Renal pelvis (tissue), 4 donors: Measurements from ENCODE around the gene MRGPRF. TPM values are rescaled to one million over a fixed set of nuclear protein-coding genes. Genes with fewer than 3 reads are reported as not detected.
"Not testable (repeated sequence)": the region's sequence is repeated elsewhere in the genome, so short reads cannot be mapped to it uniquely, and the experiment has no call there.

Source experiments
- DNase-seq: peaks from one replicate; pipeline ENCODE4 v3.0.0-alpha.2; 2013
- polyA plus RNA-seq, 3 donors: library from polyadenylated mRNA; unstranded; fragments of 120-200 nt; gene quantifications; one replicate each; pipeline ENCODE4 v1.2.1, GENCODE V29; 2013; ENCODE audit not compliant: insufficient read length in 3 of 3

The MRGPRF gene
- polyA plus RNA-seq, 3 donors, result 26.5 to 28.6 (median 28.3) TPM

DNA sequence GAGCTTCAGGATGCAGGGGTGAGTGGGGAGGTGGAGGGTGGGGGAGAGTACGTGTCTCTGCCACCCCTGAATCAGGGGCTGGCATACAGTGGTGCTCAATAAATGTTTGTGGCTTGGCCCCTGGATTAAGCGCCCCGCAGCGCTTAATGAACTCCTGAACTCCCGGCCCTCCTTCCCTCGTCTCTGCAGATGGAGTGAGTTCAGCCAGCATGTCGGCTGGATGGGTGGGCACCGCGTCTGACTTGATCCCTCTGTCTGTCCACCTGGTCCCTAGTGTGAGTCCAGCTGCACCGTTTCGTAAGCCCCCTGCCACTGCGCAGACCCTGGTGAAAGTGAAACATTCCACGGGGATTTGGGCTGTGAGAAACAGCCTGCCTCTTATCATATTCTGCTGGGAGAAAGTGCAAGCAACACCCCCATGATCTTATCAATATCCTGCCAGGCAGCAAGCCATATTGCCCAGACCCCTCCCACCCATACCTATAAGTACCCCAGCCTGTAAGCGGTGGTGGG lies 20.2 kb downstream of the MRGPRF start:
- no peak for DNase-seq

DNA sequence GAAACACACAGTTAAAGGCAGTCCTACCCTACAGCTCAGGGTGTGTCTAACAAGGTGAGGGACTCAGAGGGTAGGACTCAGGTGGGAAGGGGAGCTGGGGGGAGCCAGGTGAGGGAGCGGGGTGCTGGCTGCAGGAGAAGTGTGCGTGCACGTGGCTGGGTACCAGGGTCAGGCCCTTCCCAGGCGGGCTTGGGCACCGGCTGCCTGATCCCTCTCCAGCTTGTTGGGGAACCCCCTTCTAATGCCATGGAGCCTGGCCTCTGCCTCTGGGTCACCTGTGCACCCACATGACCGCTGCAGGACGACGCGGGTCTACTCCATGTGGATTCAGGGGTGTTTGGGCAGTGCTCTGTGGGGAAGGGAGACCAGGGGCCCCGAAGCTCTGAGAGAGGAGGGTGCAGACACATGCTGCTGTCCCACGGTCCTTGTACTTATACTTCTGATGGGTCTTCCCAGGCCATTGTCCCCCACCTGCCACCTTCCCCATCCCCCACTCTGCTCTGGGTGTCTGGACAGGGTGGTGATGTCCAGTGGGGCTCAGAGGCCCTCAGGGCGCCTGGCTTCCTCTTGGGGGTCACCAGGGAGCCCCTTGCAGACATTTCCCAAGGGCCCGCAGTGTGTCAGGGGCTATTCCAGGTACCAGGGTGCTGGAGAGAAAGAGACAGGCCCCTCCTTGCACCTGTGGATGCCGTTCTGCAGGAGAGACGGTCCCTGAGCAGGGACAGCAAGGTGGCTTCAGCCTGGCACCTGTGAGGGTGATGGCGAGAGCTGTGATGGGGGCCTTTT lies 21.9 kb downstream of the MRGPRF start:
- DNase-seq, result no peak

DNA sequence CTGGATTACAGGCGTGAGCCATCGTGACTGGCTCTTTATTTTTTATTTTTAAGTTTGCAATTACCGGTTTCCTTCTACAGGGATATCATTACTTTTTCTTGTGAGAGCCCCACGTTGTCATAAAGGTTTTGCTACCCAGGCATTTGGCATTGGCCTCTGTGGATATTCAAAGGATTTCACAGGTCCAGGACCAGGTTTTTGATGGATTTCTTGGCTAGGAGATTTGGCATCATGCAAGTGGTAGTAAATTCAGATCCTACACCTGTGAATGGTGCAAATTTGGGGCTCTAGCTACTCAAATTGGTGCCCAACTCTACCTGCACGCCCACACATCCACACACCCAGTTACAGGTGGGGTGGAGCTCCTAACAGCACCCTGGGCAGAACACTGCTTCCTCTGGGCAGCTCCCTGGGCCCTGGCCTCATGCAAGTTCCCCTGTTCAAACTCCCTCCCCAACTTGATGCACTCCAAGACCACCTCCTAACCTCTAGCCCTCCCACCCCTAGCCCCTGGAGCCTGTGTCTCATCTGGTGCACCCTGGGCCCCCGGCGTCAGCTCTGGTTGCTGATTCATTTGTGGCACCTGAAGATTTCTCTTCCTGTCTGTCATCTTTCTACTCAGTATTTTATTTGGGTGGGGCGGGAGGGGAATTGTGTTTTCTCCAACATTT lies 23.0 kb downstream of the MRGPRF start:
- DNase-seq, result no peak

DNA sequence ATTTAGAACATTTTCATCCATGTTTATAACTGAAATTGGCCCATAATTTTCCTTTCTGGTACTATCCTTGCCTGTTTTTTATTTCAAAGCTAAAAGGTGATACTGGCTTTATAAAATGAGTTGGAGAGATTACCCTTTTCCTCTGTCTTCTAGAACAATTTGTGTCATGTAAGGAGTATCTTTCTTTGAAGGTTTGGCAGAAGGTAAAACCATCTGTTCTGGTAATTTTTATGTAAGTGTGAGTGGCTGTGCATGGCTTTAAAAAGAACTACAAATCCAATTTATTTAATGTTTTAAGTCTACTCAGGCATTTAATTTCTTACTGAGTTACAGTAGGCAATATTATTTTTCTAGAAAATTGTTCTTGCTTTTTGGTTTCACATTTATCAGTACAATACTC lies 24.6 kb downstream of the MRGPRF start:
- DNase-seq, result no peak

DNA sequence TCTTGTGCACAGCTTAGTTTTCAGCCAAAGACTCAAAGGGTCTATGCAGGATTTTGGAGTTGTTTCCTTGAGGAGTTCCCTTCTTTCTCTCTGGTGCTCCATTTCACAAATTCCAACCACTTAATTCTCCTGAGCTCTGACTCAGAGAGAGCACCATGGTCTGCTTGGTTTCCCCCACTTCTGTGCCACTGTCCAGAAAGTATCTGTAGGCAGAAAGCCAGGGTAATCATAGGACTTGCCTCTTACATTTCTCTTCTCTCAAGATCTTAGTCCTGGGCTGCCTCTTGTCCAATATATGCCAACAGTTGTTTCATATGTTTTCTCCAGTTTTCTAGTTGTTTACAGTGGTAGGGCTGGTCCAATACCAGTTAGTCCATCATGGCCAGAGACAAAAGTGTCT lies 25.8 kb downstream of the MRGPRF start:
- DNase-seq, result no peak

DNA sequence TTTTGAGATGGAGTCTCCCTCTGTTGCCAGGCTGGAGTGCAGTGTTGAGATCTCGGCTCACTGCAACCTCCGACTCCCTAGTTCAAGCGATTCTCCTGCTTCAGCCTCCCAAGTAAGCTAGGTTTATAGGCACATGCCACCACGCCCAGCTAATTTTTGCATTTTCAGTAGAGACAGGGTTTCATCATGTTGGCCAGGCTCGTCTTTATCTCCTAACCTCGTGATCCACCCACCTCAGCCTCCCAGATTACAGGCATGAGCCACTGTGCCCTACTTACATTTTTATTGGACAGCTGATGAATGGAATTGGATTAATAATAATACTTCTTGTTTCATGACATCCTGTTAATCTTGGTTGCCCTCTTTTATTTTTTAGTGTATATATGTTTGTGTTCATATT lies 29.2 kb downstream of the MRGPRF start:
- no peak for DNase-seq

DNA sequence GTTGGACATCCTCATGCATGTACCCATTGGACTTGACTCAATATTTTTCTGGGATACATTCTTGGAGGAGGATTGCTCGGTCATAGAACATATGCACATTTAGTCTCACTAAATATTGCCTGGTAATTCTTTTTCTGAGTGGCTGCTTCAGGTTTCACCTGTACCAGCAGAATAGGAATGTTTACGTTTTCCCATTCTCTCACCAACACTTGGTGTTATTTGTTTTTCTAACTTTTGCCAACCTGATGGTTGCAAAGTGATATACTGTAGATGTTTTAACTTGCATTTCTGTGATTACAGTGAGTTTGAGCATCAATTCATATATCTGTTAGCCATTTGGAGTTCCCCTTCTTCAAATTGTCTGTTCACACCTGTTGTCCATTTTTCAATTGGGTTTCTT lies 30.9 kb downstream of the MRGPRF start:
- no peak for DNase-seq

DNA sequence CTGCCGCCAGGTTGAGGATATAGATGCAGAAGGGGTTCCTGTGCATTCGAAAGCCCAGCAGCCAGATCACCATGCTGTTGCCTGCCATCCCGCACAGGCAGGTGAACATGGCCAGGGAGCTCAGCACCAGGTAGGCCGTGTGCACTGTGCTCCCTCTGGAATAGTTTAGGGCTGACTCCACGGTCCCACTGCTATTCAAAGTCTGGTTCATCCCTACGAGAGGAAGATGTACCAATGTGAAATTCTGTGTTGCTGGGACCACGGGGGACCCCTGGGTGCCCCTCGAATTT lies 32.3 kb downstream of the MRGPRF start, which contains the start of gene MRGPRD:
Gene MRGPRD (minus strand): TSS at position 211 of the 290 bp plus-strand sequence. CDS start 0 bp downstream, at position 211.
- DNase-seq, result no peak

DNA sequence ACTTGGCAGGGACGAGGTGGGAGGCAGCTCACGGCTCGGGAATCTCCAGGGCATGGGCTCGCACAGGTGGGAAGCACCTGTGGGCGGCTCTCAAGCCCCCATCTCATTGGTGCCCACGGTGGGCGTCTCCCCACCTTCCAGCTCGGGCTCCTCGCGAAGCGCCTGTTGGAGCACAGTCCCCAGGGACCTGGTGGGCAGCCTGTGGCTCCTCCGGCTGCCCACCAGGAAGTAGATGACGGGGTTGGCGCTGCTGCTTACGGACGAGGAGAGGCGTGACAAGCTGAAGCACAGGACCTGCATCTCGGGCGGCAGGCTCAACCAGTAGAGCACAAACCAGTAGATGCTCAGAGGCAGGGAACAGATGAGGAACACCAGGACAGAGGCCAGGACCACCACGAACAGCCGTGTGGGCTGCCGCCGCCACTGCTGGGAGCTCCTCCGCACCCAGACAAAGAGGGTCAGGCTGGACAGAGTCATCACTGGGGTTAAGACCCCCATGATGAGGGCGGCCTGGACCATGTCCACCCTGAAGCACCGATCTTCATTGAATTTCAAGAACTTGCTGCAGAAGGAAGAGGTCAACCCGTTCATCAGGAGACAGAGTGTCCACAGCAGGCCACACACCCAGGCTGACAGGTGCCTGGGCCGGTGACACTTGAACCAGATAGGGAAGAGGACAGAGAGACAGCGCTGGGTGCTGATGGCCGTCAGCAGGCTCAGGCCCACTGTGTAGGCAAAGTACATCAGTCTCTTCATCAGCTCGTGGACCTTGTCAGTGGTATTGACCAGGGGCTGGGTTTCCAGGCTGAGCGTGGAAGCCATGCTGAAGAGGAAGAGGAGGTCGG lies 32.9 kb downstream of the MRGPRF start:
- no peak for DNase-seq

DNA sequence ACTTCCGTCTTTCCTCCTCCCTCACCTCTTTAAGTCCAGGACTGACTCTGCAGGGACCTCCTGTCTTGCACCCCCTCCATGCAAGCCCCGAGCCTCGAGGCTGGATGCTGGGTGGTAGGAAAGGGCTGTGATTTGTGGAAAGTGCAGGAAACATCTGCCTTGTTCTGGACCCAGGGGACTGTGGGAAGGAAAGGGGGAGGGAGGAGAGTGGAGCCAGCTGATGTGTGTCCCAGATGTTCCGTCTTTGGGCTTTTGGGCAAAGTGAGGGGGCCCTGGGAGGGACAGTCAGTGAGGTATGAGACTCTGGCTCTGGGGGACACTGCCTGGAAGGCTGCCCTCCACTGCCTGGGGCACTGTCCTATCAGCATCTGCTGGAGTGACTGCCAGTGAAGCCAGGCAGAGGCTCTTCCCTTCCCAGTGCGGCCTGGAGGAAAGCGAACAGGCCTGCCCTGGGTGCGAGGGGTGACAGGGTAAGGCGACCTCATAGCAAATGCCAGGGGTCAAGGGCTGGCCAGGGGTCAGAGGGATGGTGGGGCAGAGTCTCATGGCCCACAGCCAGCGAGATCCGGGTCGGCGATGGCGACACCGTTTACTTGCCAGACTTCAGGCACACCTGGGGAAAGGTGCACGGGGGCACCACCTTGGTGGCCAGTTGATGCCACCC lies 34.0 kb downstream of the MRGPRF start:
- no peak for DNase-seq

DNA sequence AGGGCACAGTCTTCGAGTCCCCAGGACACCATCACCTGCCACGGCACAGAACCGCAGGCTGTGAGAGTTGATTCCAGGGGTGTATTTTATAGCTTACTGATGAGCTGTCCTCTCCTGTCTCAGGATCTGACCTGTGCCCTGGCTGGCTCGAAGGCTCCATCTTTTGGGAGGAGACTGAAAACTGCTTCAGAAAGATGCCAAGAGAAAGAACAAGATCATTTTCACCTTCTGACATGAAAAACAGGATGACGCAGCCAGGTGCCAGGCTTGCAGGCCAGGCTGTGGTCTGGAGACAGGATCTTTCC lies 34.5 kb downstream of the MRGPRF start:
- no peak for DNase-seq

DNA sequence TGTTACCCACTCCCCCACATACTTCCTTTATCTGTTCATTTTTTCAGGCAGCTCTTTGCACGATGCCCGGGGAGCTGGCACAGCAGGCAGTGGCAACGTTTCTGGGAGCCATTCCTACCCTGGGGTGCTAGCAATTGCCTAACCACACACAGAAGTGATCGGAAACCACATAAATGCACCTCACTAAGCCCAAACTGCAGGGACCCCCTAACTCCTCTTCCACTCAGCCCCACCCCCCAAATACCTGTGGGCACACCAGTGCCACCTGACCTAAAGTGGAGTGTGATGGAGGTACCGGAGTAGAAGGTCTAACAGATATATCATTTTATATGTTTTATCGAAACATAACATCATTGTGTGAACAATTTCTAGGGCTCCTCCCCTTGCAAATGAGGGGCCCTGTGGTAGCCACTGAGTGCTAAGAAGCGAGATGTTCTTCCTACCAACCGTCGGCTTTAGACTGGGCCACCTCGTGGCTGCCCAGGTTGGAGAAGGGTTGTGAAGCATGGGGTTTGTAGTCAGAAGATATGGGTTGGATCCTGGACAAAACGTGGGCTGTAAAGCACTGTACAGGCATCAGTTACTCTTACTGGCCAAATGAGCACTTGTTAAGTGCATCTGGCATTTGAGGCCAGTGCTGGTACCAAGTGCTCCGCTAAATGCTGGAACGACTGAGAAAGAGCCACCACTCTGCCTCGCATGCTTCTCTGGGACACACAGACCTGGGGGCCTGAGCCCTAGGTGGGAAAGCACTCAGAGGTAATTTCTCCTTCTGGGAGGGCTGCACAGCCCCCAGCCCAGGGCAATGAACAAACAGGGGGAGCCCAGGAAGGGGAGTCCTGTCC lies 35.0 kb downstream of the MRGPRF start:
- DNase-seq, result no peak

DNA sequence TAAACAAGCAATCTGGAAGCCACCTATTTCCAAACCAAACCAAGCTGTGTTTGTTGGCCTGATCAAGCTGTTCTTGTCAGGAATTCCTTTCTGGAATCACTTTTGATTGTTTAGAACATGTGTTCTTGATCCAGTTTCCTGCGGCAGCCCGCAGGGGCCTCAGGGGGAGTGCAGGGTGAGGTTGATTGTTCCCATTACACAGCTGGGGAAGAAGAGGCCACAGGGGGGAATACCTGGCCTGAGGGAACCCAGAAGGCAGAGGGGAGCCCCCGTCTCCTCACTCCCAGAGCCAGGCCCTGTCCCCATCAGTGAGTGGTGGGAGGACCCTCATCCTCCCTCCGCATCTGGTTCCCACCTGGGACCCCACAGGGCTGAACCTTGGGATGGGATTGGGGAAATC lies 36.5 kb downstream of the MRGPRF start:
- DNase-seq, result no peak

DNA sequence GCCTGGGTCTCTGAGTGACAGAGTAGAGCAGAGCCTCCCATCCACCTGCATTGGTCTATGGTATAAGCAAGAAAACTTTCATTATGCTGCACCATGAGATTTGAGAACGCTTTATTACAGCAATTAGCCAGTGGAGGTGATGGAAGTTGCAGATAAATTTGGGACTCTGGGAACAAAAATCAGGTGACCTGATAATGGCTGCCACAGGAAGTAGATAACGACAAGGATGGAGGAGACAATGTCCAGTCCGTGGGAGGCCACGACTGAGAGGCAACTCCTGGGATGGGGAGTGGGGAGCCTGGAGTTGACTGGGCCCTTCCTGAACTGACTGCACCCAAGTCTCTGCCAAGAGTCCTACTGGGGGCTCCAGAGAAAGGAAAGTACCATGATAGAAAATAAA lies 37.0 kb downstream of the MRGPRF start:
- no peak for DNase-seq

DNA sequence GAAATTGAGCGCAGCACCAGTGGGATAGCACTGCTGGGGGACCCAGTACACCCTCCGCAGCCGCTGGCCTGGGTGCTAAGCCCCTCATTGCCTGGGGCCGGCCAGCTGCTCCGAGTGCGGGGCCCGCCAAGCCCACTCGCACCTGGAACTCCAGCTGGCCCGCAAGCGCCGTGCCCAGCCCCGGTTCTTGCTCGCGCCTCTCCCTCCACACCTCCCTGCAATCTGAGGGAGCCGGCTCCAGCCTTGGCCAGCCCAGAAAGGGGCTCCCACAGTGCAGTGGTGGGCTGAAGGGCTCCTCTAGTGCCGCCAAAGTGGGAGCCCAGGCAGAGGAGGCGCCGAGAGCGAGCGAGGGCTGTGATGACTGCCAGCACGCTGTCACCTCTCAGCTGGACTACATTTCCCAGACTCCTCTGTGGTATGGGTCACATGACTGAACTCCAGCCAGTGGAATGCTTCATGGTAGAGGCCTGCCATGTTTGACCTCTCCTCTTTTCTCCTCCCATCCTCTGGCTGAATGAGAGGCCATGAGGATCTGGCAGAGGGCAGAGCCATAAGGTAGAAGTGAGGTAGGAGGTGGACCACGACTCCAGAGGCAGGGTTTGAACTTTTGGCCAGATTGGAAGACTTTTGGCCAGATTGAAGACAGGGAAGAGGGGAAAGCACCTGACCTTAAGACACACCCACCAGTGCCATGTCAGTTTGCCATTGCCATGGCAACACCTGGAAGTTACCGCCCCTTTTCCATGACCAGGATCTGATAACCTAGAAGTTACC lies 38.4 kb downstream of the MRGPRF start:
- DNase-seq, result no peak

DNA sequence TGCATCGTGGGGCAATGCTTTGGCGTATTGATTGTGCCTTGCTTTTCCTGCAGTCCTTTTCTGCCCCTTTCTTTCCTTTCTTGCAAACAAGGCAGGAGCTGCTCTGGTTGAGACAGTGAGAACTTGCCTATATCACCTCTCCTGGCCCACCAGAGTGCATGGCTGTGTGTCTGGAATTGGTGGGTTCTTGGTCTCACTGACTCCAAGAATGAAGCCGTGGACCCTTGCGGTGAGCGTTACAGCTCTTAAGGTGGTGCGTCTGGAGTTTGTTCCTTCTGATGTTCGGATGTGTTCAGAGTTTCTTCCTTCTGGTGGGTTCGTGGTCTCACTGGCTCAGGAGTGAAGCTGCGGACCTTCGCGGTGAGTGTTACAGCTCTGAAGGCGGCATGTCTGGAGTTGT lies 39.3 kb downstream of the MRGPRF start:
- not testable (repeated sequence) for DNase-seq

DNA sequence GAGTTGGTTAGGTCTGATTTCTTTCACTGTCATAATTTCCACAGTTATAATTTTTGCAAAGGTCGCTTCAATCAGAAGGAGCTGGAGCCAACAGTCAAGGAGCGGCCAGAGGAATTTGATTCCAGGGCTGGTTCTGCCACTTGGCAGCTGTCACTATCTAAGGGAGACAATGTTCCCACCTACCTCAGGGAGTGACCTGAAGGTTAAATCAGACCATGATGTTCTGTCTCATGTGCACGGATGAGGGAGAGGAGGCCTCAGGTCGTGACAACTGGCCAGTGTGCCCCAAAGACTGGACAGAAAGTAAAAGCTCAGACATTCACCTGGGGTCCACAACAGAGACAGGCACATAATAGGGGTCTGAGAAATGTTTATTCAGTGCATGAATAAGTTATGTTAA lies 39.8 kb downstream of the MRGPRF start:
- no peak for DNase-seq

DNA sequence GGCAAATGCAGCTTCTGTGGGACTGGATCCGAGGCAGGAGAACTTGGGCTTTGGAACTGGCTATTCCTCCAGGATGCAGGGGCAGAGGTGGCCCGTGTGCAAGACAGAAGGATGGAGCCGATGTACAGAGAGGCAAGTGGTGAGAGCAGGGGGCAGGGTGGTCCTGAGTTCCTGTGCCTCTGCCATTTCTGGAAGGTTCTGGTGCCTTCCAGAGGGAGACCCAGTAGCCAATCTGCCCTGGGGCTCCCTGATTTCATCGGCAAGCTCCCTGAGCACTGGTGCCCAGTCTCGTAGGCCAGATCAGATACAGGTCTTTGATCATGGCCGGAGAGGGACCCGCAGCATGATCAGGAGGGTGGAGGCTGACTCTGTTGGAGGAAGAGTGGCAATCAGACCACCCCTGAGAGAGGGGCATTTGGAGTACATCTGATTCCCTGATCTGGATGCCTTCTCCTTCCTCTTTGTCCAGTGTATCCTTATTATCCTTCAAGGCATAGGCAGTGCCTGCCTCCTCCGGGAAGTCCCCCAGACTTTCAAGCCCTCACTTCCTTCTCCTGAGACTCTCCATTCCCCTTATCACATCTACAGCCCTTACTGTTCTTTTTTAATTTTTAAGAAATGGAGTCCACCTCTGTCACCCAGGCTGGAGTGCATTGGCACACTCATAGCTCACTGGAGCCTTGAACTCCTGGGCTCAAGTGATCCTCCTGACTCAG lies 42.0 kb downstream of the MRGPRF start:
- no peak for DNase-seq

DNA sequence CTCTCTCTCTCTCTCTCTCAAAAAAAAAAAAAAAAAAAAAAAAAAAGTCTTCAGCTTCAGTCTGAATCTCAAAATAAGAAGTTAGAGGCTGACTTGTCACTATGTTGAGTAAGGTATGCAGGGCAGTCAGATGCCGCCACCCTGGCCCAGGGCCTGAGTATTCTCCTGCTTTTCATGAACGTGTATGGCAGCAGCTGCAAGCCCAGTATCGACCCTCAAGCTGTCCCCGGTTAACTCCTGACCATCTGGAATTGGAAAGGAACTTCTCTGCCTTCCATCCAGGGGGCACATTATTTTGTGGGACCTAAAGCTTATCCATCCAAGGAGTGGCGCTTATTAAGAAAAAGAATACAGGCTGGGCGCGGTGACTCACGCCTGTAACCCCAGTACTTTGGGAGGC lies 43.7 kb downstream of the MRGPRF start:
- DNase-seq, result no peak
